GM11168 (cell line): ENCODE measurements around the gene MTG2.

Experiments
- in situ Hi-C: fragments of 300-500 bp; cut with MboI; formaldehyde crosslinking; loops from one replicate; pipeline ENCODE4 v1.12.0; 2022; ENCODE audit warnings: low sequenced_read_pairs; ENCODE audit not compliant: unreplicated experiment

The MTG2 gene, protein sequence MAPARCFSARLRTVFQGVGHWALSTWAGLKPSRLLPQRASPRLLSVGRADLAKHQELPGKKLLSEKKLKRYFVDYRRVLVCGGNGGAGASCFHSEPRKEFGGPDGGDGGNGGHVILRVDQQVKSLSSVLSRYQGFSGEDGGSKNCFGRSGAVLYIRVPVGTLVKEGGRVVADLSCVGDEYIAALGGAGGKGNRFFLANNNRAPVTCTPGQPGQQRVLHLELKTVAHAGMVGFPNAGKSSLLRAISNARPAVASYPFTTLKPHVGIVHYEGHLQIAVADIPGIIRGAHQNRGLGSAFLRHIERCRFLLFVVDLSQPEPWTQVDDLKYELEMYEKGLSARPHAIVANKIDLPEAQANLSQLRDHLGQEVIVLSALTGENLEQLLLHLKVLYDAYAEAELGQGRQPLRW

DNA sequence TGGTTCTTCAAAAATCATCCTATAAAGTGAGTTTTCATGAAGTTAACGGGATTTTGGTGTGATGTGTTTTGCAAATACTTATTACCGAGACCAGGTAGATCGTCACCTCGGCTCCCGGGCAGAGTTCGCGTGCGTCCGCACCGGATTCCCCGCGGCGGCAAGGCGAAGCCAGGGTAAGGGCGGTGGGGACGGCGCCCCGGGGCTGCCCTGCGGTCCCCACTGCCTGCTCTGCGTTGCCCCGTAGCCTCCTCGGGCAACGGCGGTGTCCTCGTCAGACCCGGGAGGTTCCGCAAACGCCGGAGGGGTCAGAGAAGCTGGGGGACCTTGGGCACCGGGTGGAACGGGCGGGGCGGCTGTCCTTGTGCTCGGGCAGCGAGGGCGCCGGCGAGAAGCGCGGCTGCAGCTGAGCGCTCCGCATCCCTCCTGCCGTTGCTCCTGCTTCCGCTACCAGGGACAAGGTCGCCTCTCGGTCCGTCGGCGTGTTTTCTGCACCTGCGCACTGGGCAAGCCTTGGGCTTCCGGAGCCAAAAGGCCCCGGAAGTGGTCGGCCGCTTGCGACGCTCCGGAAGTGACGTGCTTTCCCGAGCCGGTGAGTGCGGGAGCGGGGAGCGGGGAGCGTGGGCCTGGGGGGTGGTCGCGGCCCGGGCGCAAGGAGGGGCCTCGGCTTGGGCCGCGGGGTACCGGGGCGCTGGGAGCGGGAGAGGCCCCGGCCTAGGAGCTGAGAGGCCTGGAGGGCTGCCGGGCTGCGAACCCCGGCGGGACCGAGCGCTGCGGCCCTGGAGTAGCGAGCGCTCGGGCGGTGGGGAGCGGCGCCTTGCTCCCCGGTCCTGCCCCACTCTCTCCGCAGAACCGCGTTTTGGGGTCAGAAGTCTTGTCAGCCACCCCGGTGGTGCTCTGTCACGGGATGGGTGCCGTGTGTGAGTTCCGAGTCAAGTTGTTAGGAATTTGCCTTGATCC lies at the start of gene MTG2:
Gene MTG2 (plus strand): TSS at position 560 of the 957 bp plus-strand sequence. CDS start 10,393 bp downstream, outside the sequence.
- in situ Hi-C loops: no loop called here

DNA sequence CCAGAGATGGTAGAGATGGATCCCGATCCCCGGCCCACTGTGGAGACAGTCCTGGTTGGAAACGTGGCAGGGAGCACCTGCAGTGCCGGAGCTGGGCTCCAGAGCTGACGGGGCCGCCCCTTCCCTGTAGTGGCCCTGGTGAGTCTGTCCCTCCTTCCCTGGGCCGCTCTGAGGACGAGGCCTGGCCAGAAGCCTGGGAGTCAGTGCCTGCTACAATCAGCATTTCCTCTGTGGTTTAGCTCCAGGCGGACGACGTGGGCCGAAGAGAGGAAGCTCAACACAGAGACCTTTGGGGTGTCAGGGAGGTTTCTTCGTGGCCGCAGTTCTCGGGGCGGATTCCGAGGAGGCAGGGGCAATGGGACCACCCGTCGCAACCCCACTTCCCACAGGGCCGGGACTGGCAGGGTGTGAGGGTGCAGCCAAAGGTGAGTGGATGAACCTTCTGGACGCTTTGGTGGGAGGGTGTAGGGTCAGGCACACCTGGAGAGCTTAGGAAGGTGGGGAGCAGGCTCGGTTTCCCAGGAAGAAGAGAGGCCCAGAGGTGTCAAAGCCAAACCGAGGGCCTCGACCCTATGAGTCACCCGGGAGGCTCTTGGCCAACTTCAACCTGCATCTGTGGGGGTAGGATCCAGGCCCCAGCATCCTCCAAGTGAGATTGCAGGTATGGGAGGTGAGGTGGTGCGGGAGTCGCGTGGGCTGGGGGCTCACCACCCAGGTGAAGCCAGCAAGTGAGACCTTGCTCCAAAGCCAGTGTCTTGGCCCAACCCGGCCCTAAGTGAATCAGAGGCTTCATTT lies 49.6 kb upstream of the MTG2 start:
- in situ Hi-C loops: no loop called here

DNA sequence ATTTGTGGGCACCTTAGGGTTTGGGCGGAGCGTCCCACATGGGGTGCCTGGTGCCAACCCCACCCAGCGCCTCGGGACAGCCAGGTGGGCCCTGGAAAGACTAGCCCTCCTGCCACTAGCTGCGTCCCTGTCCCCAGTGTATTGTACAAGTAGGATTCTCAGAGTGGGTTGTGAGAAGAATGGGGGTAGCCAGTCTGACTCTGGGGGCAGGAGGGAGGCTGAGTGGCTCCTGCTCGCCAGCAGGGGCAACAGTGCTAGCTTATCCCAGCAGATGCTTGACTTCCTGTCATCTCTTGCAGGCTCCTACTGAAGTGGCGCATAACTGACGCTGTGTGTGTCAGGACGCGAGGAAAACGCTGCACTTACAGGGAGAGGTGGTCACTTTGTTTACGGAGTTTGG lies 49.0 kb upstream of the MTG2 start:
- in situ Hi-C loops: no loop called here

DNA sequence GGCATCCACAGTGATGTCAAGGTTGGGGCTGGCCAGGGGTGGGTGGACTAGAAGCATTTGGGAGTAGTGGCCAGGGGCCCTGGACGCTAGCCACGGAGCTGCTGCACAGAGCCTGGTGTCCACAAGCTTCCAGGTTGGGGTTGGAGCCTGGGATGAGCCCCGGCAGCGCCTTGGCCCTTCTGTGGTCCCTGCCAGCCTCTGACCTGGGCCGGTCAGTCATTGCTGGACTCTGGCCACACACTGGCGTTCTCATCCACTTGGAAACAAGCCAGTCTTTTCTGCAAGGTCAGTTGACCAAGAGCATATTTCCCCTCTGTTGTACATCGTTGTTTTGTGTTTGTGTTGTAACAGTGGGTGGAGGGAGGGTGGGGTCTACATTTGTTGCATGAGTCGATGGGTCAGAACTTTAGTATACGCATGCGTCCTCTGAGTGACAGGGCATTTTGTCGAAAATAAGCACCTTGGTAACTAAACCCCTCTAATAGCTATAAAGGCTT lies 48.0 kb upstream of the MTG2 start:
- in situ Hi-C loops: no loop called here

DNA sequence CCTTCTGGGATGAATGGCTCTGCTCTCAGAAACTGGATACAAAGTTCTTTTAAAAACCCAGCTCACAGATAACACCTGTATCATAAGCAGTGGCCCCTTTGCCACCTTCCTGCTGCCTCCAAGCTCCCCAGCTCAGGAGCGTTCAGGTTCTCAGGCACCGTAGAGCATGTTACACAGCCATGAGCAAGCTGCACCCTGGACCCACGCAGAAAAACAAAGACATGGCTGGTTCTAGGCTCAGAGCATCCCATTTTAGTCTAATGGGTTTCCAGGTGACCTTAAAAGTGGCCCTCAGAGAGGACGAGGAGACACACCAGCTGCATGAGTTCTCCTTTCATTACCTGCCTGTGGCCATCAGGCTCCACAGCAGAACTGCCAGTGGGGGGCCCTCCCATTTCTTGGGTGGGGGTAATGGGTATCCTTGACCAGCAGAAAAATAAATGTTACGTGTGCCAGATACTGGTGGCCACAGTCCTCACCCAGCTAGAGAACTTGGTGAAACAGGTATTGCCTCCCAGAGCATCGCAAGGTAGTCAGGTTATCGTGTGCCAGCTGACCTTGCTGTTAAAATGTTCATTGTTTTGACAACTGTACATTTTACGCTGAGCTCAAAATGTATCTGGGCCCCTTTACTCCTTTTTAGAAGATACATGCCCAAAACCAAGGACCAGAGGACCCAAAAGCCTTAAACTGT lies 47.1 kb upstream of the MTG2 start:
- in situ Hi-C loops: no loop called here

DNA sequence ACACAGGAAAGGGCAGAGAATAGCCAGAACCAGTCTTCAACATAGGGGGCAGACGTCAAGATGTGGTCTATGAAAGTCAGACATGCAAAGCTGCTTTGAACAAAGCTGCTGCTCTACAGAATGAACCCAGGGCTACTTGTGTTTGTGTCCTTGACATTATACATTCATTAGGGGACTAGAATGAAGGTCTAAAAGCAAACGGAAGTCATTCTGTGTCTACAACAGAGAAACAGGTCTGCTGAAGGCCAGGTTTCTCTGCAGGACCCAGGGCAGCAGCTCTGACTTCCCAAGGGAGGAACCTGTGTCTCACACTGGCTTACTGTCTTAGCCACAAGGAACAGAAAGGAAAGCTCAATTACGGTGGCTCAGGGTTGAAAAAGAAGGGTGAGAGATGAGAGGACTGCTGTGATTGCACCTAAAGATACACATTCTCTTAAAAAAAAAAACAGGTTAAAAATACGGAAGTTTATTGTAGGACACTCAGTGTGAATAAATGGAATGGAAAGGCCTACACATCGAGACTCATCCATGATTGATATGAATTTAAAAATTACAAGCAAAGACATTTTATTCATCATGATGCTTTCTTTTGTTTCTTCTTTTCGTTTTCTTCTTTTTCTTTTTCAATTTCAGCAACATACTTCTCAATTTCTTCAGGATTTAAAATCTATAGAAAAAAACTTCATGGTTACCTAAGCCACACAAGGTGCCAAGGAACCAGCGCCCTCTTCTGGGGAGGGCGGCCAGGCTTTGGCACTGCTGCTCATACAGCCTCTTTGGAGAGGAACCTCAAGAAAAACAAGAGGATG lies 46.3 kb upstream of the MTG2 start:
- in situ Hi-C loops: no loop called here

DNA sequence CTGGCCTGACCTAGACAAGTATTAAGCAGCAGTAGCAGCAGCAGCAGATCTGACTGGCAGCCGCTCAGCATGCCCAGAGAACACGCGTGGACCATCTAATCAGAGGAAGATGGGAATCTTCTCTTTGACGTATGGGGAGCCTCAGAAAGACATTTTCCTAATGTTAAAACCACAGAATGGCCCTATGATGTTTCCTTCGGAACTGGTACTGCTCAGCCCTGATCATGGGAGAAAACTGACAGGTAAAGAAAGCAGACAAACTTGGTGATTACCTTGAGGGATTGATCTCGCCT lies 45.8 kb upstream of the MTG2 start:
- in situ Hi-C loops: no loop called here

DNA sequence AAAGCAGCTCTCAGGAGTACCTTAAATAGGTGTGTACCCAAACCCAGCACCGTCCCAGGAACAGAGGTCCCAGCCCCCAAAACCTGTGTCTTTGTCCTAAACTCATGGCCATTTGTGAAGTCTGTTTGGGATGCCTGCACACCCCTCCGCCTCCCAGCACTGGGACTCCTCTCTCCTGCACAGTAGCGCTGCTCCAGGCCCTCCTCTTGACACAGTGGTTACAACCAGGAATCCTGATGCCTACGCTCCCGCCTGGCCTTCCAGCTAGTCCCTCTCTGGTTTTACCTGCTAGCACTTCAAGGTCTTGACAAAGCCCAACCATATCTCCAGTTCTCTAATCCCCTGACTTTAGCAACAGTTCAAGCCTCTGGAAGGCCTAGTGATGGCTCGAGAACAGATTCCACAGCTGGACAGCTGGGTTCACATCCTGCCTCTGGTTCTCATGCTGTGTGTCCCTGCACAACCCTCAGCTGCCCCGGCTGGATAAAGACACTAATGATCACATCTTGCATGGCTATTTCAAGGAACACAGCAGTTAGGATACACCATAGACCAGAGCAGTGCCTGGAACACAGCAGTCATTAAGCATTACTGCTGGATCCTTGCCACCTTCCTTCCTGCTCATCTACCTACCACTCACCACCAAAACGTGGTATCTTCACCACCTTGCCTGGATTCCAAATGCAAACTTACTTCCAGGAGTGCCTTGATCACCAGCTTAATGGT lies 45.2 kb upstream of the MTG2 start:
- in situ Hi-C loops: no loop called here

DNA sequence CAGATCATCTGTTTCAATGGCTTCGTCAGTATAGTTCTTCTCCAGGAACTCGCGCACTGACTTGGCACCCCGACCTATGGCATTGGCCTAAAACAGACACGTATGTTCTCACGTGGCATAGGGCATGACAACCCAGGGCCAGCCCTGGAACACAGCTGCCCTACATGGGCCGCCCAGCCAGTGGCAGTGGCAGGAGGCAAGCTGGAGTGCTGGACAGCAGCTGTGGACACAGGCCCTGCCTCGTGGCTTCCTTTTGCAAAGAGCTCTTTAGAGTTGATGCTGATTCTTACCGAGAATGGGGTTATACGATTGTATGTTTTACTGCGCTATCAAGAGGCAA lies 44.7 kb upstream of the MTG2 start:
- in situ Hi-C loops: no loop called here

DNA sequence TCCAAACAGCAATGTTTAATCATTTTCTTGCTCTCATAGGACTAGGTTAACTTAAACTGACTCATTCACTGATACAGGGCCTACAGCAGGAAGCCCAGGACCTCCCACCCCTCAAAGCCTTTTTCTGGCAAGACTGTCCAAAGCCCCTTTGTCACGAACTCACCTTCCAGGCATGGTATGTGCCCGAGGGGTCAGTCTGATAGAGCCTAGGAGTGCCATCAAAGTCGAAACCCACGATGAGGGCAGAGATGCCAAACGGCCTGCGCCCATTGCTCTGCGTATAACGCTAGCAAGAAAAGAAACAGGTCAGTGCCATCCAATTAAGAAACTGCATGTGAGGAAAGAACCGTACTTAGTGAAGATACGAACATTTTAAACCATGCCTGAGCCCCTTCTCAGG lies 43.9 kb upstream of the MTG2 start:
- in situ Hi-C loops: no loop called here

DNA sequence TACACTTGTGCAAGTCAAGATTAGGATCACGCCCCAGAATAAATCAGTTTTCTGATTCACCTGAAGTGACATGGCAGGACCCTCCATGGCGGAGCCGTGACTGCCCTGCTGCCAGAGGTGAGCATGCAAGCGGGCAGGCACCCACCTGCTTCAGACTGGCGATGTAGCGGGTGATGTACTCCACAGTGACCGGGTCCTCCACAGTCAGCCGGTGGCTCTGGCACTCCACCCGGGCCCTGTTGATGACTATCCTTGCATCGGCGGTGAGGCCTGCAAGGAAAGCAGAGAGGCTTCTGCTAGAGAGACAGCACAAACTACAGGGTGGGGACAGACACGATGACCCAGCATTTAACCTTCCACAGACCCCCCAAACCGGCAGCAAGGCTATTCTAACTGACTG lies 43.2 kb upstream of the MTG2 start:
- in situ Hi-C loops: no loop called here

DNA sequence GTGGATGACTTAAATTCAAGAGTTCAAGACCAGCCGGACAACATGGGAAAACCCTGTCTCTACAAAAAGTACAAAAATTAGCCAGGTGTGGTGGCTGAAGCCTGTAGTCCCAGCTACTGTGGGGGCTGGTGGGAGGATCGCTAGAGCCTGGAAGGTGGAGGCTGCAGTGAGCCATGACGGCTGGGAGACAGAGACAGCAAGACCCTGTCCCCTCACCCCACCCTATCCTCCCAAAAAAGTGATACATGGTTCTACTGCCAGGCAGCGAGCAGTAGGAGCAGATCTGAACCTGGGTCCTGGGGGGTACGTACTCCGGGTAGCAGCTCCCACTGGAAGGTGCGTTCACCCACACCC lies 41.8 kb upstream of the MTG2 start:
- in situ Hi-C loops: no loop called here

DNA sequence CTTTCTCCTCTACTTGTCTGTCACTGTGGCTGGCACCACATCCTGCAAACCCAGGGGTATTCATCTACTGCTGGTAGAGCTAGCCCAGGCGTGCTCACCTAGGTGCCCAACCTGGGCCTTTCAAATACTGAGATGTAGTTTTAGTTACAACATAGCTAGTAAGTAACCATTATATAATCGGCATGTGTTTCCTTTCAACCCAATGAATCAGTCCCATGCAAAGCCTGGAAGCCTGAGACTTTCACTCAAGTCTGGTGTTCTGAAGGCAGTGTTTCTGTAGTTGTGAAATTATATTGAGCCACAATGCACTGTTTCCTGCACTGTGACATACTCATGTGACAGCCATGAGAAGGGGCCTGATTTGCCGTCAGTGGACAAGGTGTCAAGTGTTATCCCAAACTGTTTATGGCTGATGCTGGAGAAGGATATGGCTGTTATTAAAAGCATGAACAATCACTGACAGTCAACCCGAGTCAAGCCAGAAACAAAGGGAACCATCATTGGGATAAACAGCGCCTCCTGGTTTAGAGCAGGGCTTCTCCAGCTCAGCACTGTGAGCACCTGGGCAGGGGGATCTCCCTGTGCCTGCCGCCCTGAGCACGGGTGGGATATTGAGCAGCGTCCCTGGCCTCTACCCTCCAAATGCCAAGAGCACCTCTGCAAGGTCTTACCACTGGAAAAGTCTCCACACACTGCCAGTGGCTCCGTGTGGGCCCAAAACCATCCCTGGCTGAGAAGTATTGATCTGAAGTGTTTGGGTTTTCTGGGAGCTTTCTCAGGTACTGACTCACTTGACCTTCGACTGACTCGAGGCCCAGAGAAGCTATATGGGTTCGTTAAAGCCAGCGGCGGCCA lies 41.2 kb upstream of the MTG2 start:
- in situ Hi-C loops: no loop called here

DNA sequence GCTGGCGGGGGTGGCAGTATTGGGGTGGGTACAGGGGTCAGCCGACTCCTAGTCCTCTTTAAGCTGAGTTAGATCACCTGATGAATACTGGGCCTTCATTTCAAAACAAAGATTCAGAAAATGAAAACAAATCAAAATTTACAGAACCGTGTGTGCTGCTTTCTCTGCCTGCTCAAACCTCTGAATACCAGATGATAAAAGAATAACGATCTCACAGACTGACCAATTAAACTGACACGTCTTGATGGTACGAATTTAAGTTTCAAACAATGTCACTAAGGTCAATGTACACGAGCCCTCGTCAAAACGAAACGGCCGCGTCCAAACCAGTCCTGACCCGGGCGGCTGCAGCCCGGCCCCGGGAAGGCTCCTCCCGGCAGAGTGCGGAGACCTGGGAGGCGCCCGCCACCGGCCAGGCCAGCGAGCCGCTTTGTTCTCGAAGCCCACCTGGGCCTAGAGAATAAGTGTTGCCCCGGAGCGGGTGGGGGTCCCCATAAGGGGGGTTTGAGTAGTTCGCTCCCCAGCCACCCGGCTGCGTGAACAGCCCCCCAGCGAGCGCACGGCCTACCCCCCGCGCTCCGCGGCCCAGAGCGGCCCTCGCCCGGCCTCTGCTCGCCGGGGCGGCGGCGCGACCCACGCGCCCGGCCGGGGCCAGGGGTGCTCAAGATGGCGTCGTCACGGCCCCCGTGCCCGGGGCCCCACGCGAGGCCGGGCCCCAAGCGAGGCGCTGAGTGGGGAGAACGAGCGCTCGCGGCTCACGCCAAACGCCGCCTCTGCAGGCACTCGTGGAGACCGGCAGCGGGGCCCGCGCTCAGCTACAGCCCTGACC lies 40.4 kb upstream of the MTG2 start:
- in situ Hi-C loops: no loop called here

DNA sequence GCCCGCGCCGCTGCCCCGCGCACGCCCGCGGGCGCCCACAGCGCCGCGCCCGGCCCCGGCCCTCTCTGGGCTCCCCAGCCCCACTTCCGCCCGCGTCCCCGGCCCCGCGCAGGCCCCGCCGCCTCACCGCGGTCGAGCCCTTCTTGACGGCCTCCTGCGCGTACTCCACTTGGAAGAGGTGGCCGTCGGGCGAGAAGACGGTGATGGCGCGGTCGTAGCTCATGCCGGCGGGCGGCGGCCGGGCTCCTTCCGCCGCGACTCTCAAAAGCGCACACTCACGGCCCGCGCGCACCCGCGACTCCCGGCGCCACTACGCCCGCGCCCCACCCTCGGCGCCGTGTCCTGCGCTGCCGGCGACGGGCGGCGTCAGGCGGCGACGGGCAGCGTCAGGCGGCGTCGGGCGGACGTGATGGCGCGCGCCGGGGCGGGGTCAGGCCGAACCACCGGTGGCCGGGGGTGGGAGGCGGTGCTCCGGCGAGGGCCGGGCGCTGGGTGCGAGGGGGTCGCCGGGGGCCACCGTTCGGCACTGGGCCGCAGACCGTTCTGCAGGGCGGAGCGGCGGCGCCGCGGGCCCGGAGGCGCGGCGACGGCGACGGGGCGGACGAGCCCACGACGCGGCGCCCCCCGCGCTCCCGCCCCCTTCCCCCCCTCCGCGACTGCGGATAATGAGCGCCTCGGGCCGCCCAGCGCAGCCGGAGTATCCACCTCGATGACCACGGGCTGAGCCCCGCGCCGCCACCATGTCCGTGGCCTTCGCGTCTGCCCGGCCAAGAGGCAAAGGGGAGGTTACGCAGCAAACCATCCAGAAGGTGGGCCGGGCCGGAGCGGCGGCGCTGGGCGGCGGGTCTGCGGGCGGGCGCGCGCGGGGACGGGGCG lies 39.5 kb upstream of the MTG2 start, which contains the start of the genes PSMA7 and SS18L1:
Gene PSMA7 (minus strand): TSS at position 314 of the 876 bp plus-strand sequence. CDS start 91 bp downstream, at position 223.
Gene SS18L1 (plus strand): TSS at position 689 of the 876 bp plus-strand sequence. CDS start 52 bp downstream, at position 741.
- in situ Hi-C loops: no loop called here
